ENCODE measurements around the gene CCDC184.
A peak's percentile ranks its signal among the peaks of the same experiment; 100 is the strongest.
"Not testable (repeated sequence)": the region's sequence is repeated elsewhere in the genome, so short reads cannot be mapped to it uniquely, and the experiment has no call there.

CCDC184 gene

GRCh38 chr12:48216785-48217184 lies 33.3 kb downstream of the CCDC184 start:
- no peak for FAIRE-seq

DNA sequence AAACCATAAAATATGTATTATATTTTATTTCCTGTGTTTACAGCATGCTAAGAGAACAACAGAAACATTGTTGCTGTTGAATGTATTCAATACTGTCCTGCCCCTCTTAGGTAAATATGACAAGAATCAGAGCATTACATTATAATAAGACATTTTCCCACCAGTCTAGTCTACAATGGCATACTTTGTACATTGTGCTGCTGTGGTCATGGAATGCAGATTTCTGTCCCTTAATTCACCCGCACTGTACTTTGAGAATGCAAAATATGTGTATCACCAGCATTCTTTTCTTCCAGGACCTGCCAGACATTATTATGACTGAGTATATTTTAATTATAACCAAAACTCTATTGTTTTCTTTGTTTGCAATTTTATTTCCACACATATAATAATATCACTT lies 36.2 kb downstream of the CCDC184 start:
- no peak for FAIRE-seq

DNA sequence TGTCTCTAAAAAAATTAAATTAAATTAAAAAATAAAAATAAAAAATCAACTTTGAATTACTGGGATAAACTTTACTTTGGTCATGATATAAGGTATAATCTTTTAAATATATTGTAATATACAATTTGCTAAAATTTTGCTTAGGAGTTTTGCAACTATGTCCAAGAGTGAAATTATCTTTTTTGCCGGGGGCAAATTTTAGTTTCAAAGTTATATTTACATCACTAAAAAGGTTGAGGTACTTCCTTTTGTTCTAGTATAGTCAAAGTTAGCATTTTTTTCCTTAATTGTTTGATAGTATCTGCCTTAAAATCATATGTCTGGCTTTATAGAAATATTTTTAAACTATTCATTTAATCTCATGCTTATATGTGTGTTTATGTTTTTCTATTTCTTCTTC lies 37.3 kb downstream of the CCDC184 start:
- FAIRE-seq: no peak

GRCh38 chr12:48221645-48222044 lies 38.2 kb downstream of the CCDC184 start:
- FAIRE-seq: no peak

DNA sequence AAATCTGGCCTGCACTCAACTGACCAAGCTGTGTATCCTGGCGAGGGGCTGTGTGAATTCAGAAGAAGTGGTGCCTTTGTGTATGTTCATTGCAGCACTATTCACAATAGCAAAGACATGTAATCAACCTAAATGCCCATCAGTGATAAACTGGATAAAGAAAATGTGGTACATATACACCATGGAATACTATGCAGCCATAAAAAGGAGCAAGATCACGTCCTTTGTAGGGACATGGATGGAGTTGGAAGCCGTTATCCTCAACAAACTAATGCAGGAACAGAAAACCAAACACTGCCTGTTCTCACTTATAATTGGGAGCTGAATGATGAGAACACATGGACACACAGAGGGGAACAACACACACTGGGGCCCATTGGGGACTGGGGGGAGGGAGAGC lies 41.1 kb downstream of the CCDC184 start:
- not testable (repeated sequence) for FAIRE-seq

GRCh38 chr12:48231169-48231958 lies 47.9 kb downstream of the CCDC184 start:
- peak; percentile 5 for FAIRE-seq

All from islet of Langerhans (tissue), 1 donor.